Measurements from ENCODE around the gene TOR1A. TPM values are rescaled to one million over a fixed set of nuclear protein-coding genes. Genes with fewer than 3 reads are reported as not detected.

Gene TOR1A
- total RNA-seq, 4 donors from 2014 or later, result 33.7 to 61.4 (median 47.2) TPM

- TF ChIP-seq, protein P1, sequence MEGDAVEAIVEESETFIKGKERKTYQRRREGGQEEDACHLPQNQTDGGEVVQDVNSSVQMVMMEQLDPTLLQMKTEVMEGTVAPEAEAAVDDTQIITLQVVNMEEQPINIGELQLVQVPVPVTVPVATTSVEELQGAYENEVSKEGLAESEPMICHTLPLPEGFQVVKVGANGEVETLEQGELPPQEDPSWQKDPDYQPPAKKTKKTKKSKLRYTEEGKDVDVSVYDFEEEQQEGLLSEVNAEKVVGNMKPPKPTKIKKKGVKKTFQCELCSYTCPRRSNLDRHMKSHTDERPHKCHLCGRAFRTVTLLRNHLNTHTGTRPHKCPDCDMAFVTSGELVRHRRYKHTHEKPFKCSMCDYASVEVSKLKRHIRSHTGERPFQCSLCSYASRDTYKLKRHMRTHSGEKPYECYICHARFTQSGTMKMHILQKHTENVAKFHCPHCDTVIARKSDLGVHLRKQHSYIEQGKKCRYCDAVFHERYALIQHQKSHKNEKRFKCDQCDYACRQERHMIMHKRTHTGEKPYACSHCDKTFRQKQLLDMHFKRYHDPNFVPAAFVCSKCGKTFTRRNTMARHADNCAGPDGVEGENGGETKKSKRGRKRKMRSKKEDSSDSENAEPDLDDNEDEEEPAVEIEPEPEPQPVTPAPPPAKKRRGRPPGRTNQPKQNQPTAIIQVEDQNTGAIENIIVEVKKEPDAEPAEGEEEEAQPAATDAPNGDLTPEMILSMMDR (IDR thresholded peaks at IDR 0.05; ENCODE audit: low read depth), result no peak
These were observed 46.8 kb downstream of the TOR1A start for GRCh38 chr9:129776938-129777768.

- TF ChIP-seq, protein P1 (IDR thresholded peaks at IDR 0.05; ENCODE audit: low read depth), result no peak
These were observed 47.4 kb downstream of the TOR1A start for GRCh38 chr9:129776566-129776937.

- TF ChIP-seq, protein P1 (IDR thresholded peaks at IDR 0.05; ENCODE audit: low read depth), result no peak
These were observed 48.5 kb downstream of the TOR1A start for GRCh38 chr9:129775448-129775798.

- TF ChIP-seq, protein P1 (IDR thresholded peaks at IDR 0.05; ENCODE audit: low read depth), result no peak
These were observed 49.0 kb downstream of the TOR1A start for GRCh38 chr9:129774791-129775447.

- TF ChIP-seq, protein P1 (IDR thresholded peaks at IDR 0.05; ENCODE audit: low read depth), result no peak
These were observed 50.5 kb downstream of the TOR1A start for GRCh38 chr9:129773262-129774048.

DNA sequence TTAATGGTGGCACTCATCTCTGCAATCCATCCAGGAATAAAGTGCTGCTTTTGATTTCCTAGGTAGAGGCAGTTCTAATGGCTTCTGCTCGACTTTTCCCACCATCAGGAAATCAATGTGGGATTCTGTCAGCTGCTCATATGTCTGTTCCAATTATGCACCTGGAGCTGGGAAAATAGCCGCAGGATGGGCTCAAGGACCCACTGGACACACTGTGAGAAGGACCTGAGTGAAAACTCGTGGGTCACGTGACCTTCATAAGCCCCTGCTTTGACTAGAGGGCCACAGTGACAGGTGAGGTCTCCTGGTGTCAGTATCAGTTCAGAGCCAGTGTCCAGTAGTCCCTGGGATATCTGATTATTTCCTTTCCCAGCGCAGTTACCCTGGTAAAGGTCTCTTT is 53.2 kb downstream of the TOR1A start:
- TF ChIP-seq, protein P1 (IDR thresholded peaks at IDR 0.05; ENCODE audit: low read depth), result no peak

DNA sequence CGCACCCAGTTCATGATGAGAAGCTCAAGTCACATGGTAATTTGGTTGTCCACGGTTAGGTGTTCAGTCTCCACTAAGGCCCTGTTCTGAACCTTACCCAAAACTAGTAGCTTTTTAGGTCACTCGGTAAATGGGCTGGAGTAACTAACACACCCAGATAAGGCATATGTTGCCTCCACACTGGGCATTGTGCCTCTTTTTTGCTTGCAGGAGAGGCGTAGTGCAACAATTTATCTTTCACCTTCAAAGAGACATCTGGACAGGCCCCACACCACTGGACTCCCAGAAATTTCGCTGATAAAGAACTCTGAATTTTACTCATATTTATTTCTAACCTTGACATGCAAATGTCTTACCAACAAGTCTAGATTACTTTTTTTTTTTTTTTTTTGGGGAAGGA is 54.3 kb downstream of the TOR1A start:
- TF ChIP-seq, protein P1 (IDR thresholded peaks at IDR 0.05; ENCODE audit: low read depth), result no peak
